ENCODE data around the gene IFT88. TPM values are rescaled to one million over a fixed set of nuclear protein-coding genes. Genes with fewer than 3 reads are reported as not detected.
A peak's percentile ranks its signal among the peaks of the same experiment; 100 is the strongest.

Gene IFT88
- total RNA-seq, 1 experiment from 2014 or later: 5.2 TPM

DNA sequence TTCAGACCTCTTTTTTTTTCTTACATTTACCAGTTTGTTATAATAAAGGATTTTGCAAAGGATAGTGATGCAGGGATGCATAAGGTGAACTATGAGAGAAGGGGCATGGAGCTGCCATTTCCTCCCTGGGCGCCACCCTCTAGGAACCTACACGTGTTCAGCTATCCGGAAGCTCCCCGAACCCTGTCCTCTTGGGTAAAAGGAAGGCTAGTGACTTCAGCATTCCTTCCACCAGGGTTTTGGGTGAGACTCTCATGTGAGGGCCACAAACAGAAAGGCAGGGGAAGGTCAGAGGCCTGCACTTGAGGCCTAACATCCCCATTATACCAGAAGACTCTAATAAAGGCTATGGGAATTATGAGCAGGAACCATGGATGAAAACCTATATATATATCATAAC, 57.3 kb downstream of the IFT88 start:
- H4K5ac ChIP-seq (ENCODE audit: insufficient read length, low read depth, low read length): no peak overlapping the region
- no peak overlapping the region for H2BK5ac ChIP-seq (ENCODE audit: insufficient read length, low read length)
- no peak overlapping the region for H3K4ac ChIP-seq (ENCODE audit: low read depth, low read length)
- no peak overlapping the region for H2BK120ac ChIP-seq (ENCODE audit: low read depth, low read length, poor library complexity, severe bottlenecking)
- no peak overlapping the region for H2BK12ac ChIP-seq (ENCODE audit: insufficient read length, low read depth, low read length)
- H4K8ac ChIP-seq (replicated peaks; ENCODE audit: insufficient read length, low read depth, low read length): no peak overlapping the region
- no peak overlapping the region for H2AK5ac ChIP-seq (ENCODE audit: insufficient read length, low read length)
- no peaks in the 10 kb centered on the region for H3K4me1 Mint-ChIP-seq
- H3K79me2 ChIP-seq (ENCODE audit: insufficient read depth, low read length): no peaks in the 10 kb centered on the region
- TF ChIP-seq, protein P1, sequence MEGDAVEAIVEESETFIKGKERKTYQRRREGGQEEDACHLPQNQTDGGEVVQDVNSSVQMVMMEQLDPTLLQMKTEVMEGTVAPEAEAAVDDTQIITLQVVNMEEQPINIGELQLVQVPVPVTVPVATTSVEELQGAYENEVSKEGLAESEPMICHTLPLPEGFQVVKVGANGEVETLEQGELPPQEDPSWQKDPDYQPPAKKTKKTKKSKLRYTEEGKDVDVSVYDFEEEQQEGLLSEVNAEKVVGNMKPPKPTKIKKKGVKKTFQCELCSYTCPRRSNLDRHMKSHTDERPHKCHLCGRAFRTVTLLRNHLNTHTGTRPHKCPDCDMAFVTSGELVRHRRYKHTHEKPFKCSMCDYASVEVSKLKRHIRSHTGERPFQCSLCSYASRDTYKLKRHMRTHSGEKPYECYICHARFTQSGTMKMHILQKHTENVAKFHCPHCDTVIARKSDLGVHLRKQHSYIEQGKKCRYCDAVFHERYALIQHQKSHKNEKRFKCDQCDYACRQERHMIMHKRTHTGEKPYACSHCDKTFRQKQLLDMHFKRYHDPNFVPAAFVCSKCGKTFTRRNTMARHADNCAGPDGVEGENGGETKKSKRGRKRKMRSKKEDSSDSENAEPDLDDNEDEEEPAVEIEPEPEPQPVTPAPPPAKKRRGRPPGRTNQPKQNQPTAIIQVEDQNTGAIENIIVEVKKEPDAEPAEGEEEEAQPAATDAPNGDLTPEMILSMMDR (conservative IDR thresholded peaks at IDR 0.05): peak; percentile 38; the same call in 2 of the 3 replicates
- no peak overlapping the region for H4K91ac ChIP-seq (ENCODE audit: insufficient read length, low read depth, low read length)
- H3K27ac Mint-ChIP-seq: peak overlapping the region in 1 of 3 experiments; percentile 72; a peak in 1 of 7 replicates
- no peak overlapping the region for H2BK15ac ChIP-seq (ENCODE audit: low read depth, low read length)
- no peaks in the 10 kb centered on the region for H3K79me1 ChIP-seq (ENCODE audit: insufficient read depth, low read depth, low read length, poor library complexity, severe bottlenecking)
- no peak overlapping the region for H3T11ph ChIP-seq (ENCODE audit: low read length)
- peaks cover 4 to 19% (median 7%) of the 10 kb centered on the region in 3 experiments; a peak in 6 of 7 replicates for H3K36me3 Mint-ChIP-seq (ENCODE audit: insufficient read depth in 1 of 3, low read depth in 3 of 3)
- H3K9ac ChIP-seq (ENCODE audit: extremely low read depth, insufficient read length, low read length): no peak overlapping the region
- H3K18ac ChIP-seq (ENCODE audit: insufficient read length, low read depth, low read length): no peak overlapping the region
- H2BK20ac ChIP-seq (ENCODE audit: low read depth, low read length, poor library complexity, severe bottlenecking): no peak overlapping the region
- no peak overlapping the region for H3K14ac ChIP-seq (ENCODE audit: insufficient read depth, low read length)
- WGBS (ENCODE audit: extremely low coverage, insufficient read length, low lambda C conversion rate): no CpG with 5 or more reads among the region's 4 CpGs
- H2AFZ ChIP-seq (ENCODE audit: low read length): no peak overlapping the region
- no peaks in the 10 kb centered on the region for H4K20me1 ChIP-seq (ENCODE audit: control insufficient read depth, insufficient read depth, insufficient read length)
- H3K4me3 Mint-ChIP-seq: no peak overlapping the region
- H3K27ac ChIP-seq (ENCODE audit: insufficient read length, low read depth, low read length): no peak overlapping the region
- H3K4me1 ChIP-seq (ENCODE audit: insufficient read depth, low read length): no peaks in the 10 kb centered on the region
- H3K9me3 ChIP-seq (ENCODE audit: control insufficient read depth, low read depth, low read length): no peaks in the 10 kb centered on the region
- no peak overlapping the region for H3K23ac ChIP-seq (ENCODE audit: insufficient read length, low read depth, low read length)
- no peak overlapping the region for H3K4me2 ChIP-seq (ENCODE audit: insufficient read depth, insufficient read length, low read length)
- no peaks in the 10 kb centered on the region for H3K27me3 ChIP-seq (ENCODE audit: insufficient read depth, low read length)
- DNase-seq: no peak
- H3K56ac ChIP-seq (ENCODE audit: insufficient read length, low read depth, low read length): no peak overlapping the region
- no peaks in the 10 kb centered on the region for H3K23me2 ChIP-seq (ENCODE audit: insufficient read length, low read depth, low read length, poor library complexity, severe bottlenecking)
- no peaks in the 10 kb centered on the region for H3K27me3 Mint-ChIP-seq (ENCODE audit: low read depth)
- H3K9me3 Mint-ChIP-seq: peaks cover 16 to 22% of the 10 kb centered on the region in 2 experiments

Data from H9 (cell line).